C4-2B (cell line): ENCODE measurements around the gene NES.

Source experiments
- H3K27ac ChIP-seq: fragments of 450-650 bp; 2 replicates; pipeline ENCODE4 v1.5.1; 2017
- CTCF ChIP-seq: fragments of 450-650 bp; conservative IDR thresholded peaks from 2 replicates; pipeline ENCODE4 v1.5.1; 2017; ENCODE audit warnings: mild to moderate bottlenecking
- ZFX ChIP-seq: fragments of 450-650 bp; IDR thresholded peaks from 2 replicates; pipeline ENCODE4 v1.6.1; 2017

Gene NES

GRCh38 chr1:156714830-156715229, 37.6 kb upstream of the NES start:
- no peak overlapping the region for H3K27ac ChIP-seq
- TF ChIP-seq CTCF, result no peak
- no peak for TF ChIP-seq ZFX

- TF ChIP-seq CTCF (no peak), ZFX (no peak)
- H3K27ac ChIP-seq, result peak overlapping the region; percentile 4; the same call in 1 of the 2 replicates
Measured at GRCh38 chr1:156712626-156713025, 35.4 kb upstream of the NES start.

- H3K27ac ChIP-seq, result no peak overlapping the region
- TF ChIP-seq ZFX (no peak), CTCF (no peak)
Measured at GRCh38 chr1:156711011-156711817, 34.0 kb upstream of the NES start.

GRCh38 chr1:156709757-156710489, 32.7 kb upstream of the NES start:
- TF ChIP-seq ZFX, result no peak
- TF ChIP-seq CTCF, result no peak
- H3K27ac ChIP-seq, result peak overlapping the region; percentile 12; the same call in 1 of the 2 replicates

- H3K27ac ChIP-seq, result no peak overlapping the region
- TF ChIP-seq CTCF (no peak), ZFX (no peak)
Measured at GRCh38 chr1:156709031-156709430, 31.8 kb upstream of the NES start.

GRCh38 chr1:156708218-156708661, 31.0 kb upstream of the NES start:
- TF ChIP-seq ZFX (no peak), CTCF (no peak)
- no peak overlapping the region for H3K27ac ChIP-seq
